Skeletal muscle tissue (tissue), 4 donors: ENCODE measurements around the gene HPCAL1. TPM values are rescaled to one million over a fixed set of nuclear protein-coding genes. Genes with fewer than 3 reads are reported as not detected.
A peak's percentile ranks its signal among the peaks of the same experiment; 100 is the strongest.

Experiments
- H3K27ac ChIP-seq: one replicate; pipeline ENCODE4 v1.7.0; 2013; ENCODE audit warnings: mild to moderate bottlenecking, low read depth, low read length, inconsistent platforms
- H3K27me3 ChIP-seq, 3 donors: one replicate each; pipeline ENCODE4 v1.7.0; 2013; ENCODE audit warnings: low read length in 3 of 3; ENCODE audit not compliant: control insufficient read depth in 3 of 3, insufficient read depth in 3 of 3
- H3K36me3 ChIP-seq, 3 donors: one replicate each; pipeline ENCODE4 v1.7.0; 2013; ENCODE audit warnings: low read length in 3 of 3; ENCODE audit not compliant: control insufficient read depth in 3 of 3, insufficient read depth in 3 of 3
- H3K4me1 ChIP-seq, 3 donors: one replicate each; pipeline ENCODE4 v1.7.0; 2013; ENCODE audit warnings: low read length in 3 of 3, mild to moderate bottlenecking in 3 of 3; ENCODE audit not compliant: control insufficient read depth in 3 of 3, insufficient read depth in 3 of 3
- H3K4me3 ChIP-seq, 3 donors: one replicate each; pipeline ENCODE4 v1.7.0; 2013; ENCODE audit warnings: low read length in 3 of 3
- H3K9ac ChIP-seq, 3 donors: one replicate each; pipeline ENCODE4 v1.7.0; 2013; ENCODE audit warnings: low read length in 3 of 3, mild to moderate bottlenecking in 3 of 3, moderate library complexity in 2 of 3, low read depth in 1 of 3
- H3K9me3 ChIP-seq, 3 donors: one replicate each; pipeline ENCODE4 v1.7.0; 2013; ENCODE audit warnings: low read length in 3 of 3; ENCODE audit not compliant: control insufficient read depth in 3 of 3
- total RNA-seq: library from RNA; depleted of rRNA; stranded (reverse); fragments of >200 nt; gene quantifications from one replicate; pipeline ENCODE4 v1.2.3, GENCODE V29; 2014
- donor health status: Osteomylitis.

HPCAL1 gene
- total RNA-seq, 1 donor from 2014 or later, result 15.1 TPM

DNA sequence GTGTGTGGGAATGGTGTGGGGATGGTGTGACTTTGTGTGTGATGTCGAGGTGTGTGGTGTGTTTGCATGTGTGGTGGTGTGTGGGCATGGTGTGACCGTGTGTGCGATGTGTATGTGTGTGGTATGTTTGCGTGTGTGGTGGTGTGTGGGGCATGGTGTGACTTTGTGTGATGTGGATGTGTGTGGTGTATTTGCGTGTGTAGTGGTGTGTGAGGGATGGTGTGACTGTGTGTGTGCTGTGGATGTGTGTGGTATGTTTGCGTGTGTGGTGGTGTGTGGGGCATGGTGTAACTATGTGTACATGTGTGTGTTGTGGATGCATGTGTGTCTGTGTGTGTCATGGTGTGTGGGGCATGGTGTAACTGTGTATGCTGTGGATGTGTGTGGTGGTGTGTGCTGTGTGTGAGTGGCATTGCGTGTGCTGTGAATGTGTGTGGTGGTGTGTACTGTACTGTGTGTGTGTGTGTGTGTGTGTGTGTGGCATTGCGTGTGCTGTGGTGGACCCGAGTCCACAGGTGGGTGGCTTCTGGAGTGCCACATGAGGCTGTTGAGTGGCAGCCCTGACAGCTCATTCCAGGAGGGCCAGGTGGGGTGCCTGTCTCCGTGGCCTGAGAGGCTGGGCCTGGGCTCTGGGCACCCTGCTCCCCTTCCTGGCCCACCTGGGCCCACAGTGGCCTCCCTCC is 130.7 kb downstream of the HPCAL1 start:
- no peak overlapping the region for H3K27ac ChIP-seq
- H3K36me3 ChIP-seq, result peaks cover 0 to 2% (median 0%) of the 10 kb centered on the region in 3 donors
- H3K9ac ChIP-seq, result no peak overlapping the region
- H3K9me3 ChIP-seq, result no peaks in the 10 kb centered on the region
- H3K4me3 ChIP-seq, result no peak overlapping the region
- peaks cover 3 to 28% (median 6%) of the 10 kb centered on the region in 3 donors for H3K27me3 ChIP-seq
- H3K4me1 ChIP-seq, result peaks cover 0 to 2% (median 0%) of the 10 kb centered on the region in 3 donors

DNA sequence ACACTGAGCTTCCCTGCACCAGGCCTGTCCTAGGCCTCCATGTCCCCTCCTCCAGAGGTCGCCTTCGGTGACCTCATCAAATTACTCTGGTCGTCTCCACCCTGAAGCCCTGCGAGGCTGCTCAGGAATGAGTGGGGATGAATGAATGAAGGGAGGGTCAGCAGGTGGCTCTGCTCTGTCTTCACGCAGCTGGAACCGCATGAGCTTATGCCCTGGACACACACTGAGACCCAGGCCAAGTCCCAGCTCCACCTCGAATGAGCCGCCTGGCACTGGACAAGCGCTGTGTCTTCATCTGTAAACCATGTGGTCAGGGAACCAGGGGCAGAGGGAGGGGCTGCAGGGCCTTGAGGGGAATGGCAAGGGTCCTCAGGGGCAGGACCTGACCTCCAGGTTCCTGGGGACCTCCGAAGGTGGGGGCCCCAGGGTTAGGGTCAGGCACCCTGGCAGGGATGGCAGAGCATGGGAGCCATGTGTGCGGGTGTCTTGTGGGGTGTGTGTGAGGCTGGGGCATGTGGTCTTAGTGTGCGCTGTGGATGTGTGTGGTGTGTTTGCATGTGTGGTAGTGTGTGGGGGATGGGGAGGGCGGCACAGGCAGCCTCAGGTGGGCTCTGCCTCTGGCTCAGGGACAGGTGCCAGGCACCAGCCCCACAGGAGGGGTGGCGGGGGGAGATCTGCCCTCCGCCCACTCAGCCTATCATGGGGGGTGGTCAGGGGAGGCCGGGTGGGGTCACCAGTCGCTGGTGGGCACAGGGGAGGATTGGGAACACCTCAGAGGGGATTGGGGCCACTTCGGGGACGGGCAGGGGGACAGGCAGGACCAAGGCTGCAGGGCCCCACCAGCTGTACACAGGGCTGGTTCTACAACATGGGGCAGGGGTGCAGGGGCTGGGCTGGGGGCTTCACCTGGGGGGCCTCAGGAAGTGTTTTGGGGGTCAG is 131.5 kb downstream of the HPCAL1 start:
- H3K9me3 ChIP-seq, result no peaks in the 10 kb centered on the region
- H3K36me3 ChIP-seq, result peaks cover under 1 to 2% (median 1%) of the 10 kb centered on the region in 3 donors
- peaks cover 3 to 24% (median 6%) of the 10 kb centered on the region in 3 donors for H3K27me3 ChIP-seq
- no peak overlapping the region for H3K4me3 ChIP-seq
- peaks cover 3 to 10% (median 6%) of the 10 kb centered on the region in 3 donors for H3K4me1 ChIP-seq
- no peak overlapping the region for H3K9ac ChIP-seq
- H3K27ac ChIP-seq, result no peak overlapping the region

DNA sequence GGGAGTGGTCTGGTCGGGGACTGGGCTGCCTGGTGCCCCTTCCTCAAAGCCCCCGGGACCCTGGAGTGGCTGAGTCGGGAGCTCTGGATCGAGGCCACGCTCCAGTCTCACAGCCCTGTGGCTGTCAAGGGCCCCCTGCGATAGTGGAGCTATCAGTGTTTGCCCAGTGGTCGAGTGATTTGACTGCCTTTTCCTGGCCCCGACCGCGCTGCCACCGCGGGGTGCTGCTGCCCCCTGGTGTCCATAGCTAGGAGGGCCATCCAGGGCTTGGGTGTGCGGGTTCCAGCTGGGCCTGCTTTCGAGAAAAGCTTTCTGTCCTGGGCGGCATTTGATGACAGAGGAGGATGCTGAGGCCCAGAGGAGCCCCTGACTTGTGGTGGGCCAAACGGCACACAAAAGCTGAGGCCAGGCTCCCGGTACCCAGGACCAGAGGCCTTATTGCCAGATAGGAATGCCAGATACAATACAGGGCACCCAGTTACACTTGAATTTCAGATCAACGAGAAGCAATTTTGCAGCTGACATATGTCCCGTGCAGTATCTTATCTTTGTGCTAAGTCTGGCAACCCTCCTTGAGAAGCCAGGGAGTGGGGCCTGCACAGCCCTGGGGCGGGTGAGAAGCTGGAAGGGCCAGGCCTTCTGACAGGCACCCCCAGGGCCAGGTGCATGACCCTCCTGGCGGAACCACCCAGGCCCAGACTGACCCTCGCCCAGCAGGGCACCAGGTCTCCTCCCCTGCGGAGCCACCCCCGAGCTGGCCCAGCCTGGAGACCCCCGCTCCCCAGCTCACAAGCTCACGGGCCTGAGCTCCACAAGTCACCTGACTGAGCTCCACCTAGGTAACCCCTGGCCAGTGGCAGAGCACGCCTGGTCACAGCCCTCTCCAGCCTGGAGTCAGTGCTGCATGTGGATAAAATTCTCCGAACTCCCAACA is 132.4 kb downstream of the HPCAL1 start:
- Histone ChIP-seq H3K36me3 (peaks cover 9 to 11% (median 9%) of the 10 kb centered on the region in 3 donors), H3K4me3 (no peak overlapping the region), H3K27me3 (peaks cover 3 to 22% (median 6%) of the 10 kb centered on the region in 3 donors), H3K27ac (no peak overlapping the region), H3K9ac (peak overlapping the region in 1 of 3 donors; percentile 9), H3K9me3 (no peaks in the 10 kb centered on the region), H3K4me1 (peaks cover 3 to 17% (median 15%) of the 10 kb centered on the region in 3 donors)

DNA sequence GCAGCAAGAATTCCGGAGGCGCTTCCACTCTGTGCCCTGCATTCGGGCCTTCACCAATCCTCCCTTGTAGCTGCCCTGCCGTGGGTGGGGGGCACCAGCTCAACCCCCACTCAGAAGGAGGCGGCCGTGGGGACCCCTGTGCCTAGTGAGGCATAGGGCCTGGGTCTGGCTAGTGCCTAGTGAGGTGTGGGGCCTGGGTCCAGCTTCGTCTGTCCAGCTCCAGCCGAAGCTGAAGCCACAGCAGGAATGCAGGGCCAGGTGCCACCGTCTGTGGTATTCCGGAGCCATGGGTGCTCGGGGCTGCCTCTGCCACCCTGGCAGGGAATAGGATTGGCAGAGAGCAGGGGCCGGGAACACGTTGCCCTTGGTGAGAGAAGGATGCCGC is 133.1 kb downstream of the HPCAL1 start:
- Histone ChIP-seq H3K4me3 (no peak overlapping the region), H3K9me3 (no peaks in the 10 kb centered on the region), H3K27ac (no peak overlapping the region)

DNA sequence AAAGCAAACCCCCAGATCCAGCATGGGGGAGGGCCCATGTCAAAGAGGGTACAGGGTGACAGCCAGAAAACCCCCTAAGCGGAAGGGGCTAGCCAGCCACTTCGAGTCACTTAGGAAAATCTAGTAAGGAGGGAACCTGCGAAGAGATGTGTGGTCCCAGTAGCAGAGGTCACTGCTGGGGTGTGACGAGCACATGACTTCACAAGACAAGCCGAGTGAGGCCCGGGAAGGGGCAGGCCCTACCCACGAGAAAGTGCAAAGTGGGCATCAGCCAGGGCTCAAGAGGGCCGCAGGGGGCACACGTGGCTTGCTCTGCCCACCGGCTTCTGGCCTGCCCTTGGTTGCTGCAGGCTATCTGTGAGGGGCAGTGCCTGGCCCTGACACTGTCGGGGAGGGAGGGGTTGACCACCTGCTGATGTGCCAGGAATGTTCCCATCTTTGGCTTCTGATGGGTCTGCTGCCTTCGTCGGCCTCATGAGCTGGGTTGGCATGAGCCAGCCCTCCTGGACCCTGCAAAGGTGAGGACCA is 133.9 kb downstream of the HPCAL1 start:
- H3K4me1 ChIP-seq, result peaks cover 3 to 17% (median 17%) of the 10 kb centered on the region in 3 donors
- H3K9me3 ChIP-seq, result no peaks in the 10 kb centered on the region
- no peak overlapping the region for H3K4me3 ChIP-seq
- peaks cover 22 to 25% (median 24%) of the 10 kb centered on the region in 3 donors for H3K36me3 ChIP-seq
- H3K9ac ChIP-seq, result no peak overlapping the region
- H3K27me3 ChIP-seq, result peaks cover 0 to 12% (median 3%) of the 10 kb centered on the region in 3 donors
- H3K27ac ChIP-seq, result no peak overlapping the region

More for the DNA sequence above, 133.1 kb downstream of the HPCAL1 start:
- Histone ChIP-seq H3K36me3 (peaks cover 14 to 17% (median 16%) of the 10 kb centered on the region in 3 donors), H3K4me1 (peaks cover 3 to 17% (median 16%) of the 10 kb centered on the region in 3 donors), H3K27me3 (peaks cover 3 to 20% (median 6%) of the 10 kb centered on the region in 3 donors), H3K9ac (peak overlapping the region in 1 of 3 donors; percentile 40)

DNA sequence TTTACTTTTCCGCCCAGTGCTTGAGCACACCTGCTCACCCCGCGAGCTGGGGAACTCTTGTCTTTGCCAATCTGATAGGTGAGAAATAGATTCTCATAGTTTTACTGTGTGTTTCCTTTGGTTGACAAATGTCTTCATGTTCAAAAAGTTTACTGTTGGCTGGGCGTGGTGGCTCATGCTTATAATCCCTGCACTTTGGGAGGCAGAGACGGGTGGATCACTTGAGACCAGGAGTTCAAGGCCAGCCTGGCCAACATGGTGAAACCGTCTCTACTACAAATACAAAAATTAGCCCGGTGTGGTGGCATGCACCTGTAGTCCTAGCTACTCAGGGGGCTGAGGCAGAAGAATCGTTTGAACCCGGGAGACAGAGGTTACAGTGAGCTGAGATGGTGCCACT is 135.1 kb downstream of the HPCAL1 start:
- Histone ChIP-seq H3K27ac (no peak overlapping the region), H3K36me3 (peaks cover 32 to 35% (median 33%) of the 10 kb centered on the region in 3 donors), H3K27me3 (peaks cover 0 to 3% (median 0%) of the 10 kb centered on the region in 3 donors)

DNA sequence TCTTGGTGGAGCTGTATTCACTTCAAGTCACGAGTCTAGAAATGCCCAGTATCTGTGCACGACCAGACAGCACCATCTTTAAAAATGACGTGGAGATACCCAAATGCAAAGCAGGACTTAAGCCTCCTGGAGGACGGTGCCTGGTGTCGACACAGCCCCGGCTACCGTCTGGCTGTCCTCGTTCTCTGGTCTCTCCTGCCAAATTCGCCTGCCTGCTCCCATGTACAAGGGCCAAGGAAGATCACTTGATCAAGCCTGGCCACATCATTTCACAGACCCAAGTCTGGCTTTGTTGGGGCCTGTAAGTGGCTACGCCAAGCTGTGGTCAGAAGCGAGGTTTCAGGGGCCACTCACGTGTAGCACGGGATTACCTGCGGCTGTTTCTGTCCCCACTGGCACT is 136.0 kb downstream of the HPCAL1 start:
- H3K4me1 ChIP-seq, result peaks cover 3 to 19% (median 17%) of the 10 kb centered on the region in 3 donors
- no peak overlapping the region for H3K4me3 ChIP-seq
- no peaks in the 10 kb centered on the region for H3K27me3 ChIP-seq
- H3K9me3 ChIP-seq, result no peaks in the 10 kb centered on the region
- H3K36me3 ChIP-seq, result peaks cover 39 to 44% (median 41%) of the 10 kb centered on the region in 3 donors
- H3K9ac ChIP-seq, result no peak overlapping the region
- H3K27ac ChIP-seq, result no peak overlapping the region

More for the DNA sequence above, 135.1 kb downstream of the HPCAL1 start:
- H3K4me1 ChIP-seq, result peaks cover 3 to 19% (median 17%) of the 10 kb centered on the region in 3 donors
- no peak overlapping the region for H3K4me3 ChIP-seq
- H3K9ac ChIP-seq, result no peak overlapping the region
- H3K9me3 ChIP-seq, result no peaks in the 10 kb centered on the region

DNA sequence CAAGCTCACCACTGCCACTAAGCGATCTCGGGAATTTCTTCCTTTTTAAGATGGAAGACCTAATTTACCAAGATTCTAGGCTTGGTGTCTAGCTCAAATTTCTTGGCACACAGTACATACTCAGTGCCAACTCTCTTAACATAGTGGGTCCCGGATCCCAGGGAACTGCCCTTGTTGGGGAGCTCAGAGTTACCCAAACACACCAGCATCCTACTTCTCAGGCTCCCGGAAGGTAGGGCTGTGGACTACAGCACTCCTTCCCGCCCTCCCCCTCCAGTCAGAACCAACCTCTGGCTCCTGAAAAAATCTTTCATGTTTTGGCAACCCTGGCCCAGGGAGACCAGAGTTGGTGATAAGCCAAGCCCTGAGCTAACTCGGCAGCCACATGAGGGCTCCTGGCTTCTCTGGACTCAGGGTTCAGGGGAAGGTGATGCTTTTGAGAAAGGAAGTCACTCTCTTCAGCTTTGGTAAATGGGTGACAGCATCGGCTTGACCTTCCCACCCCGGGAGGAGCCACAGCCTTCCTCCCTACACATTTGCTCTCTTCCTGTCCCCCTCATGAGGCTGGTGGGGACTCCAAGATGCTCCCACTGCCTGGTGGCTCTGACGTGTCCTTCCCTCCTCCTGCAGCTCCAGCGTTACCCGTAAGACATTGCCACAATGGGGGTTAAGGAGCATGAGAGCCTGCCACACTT is 136.6 kb downstream of the HPCAL1 start:
- H3K9ac ChIP-seq, result peak overlapping the region in 1 of 3 donors; percentile 50
- H3K4me1 ChIP-seq, result peaks cover 3 to 19% (median 17%) of the 10 kb centered on the region in 3 donors
- no peak overlapping the region for H3K27ac ChIP-seq
- no peaks in the 10 kb centered on the region for H3K27me3 ChIP-seq
- peaks cover 43 to 51% (median 44%) of the 10 kb centered on the region in 3 donors for H3K36me3 ChIP-seq
- H3K9me3 ChIP-seq, result no peaks in the 10 kb centered on the region
- H3K4me3 ChIP-seq, result no peak overlapping the region
